Measurements from ENCODE around the gene LIM2.

Gene LIM2

GRCh38 chr19:51396175-51396574 is 8.4 kb upstream of the LIM2 start:
- no peak for DNase-seq (ENCODE audit: low read depth)

- DNase-seq (ENCODE audit: low read depth): peak; percentile 98
These were observed 6.5 kb upstream of the LIM2 start for GRCh38 chr19:51394050-51394836.

GRCh38 chr19:51392701-51393100 is 4.9 kb upstream of the LIM2 start:
- DNase-seq (ENCODE audit: low read depth): no peak

GRCh38 chr19:51391073-51391611 is 3.4 kb upstream of the LIM2 start:
- DNase-seq (ENCODE audit: low read depth): no peak

- no peak for DNase-seq (ENCODE audit: low read depth)
These were observed 1.4 kb upstream of the LIM2 start for GRCh38 chr19:51389143-51389542.

GRCh38 chr19:51386882-51387520 is 773 bp downstream of the LIM2 start:
- DNase-seq (ENCODE audit: low read depth): no peak

GRCh38 chr19:51382004-51382403 is 5.8 kb downstream of the LIM2 start:
- no peak for DNase-seq (ENCODE audit: low read depth)

GRCh38 chr19:51380379-51380778 is 7.4 kb downstream of the LIM2 start:
- no peak for DNase-seq (ENCODE audit: low read depth)

GRCh38 chr19:51377422-51377821 is 10.4 kb downstream of the LIM2 start:
- DNase-seq (ENCODE audit: low read depth): no peak

- DNase-seq (ENCODE audit: low read depth): no peak
These were observed 12.1 kb downstream of the LIM2 start for GRCh38 chr19:51375504-51376221.

GRCh38 chr19:51372649-51373504 is 14.9 kb downstream of the LIM2 start, which contains the start of gene NKG7:
Gene NKG7, minus strand, starts transcription at chr19:51372654. Its CDS starts 119 bp downstream, at chr19:51372535.
- no peak for DNase-seq (ENCODE audit: low read depth)

GRCh38 chr19:51372021-51372648 is 15.6 kb downstream of the LIM2 start:
- no peak for DNase-seq (ENCODE audit: low read depth)

- DNase-seq (ENCODE audit: low read depth): no peak
These were observed 16.5 kb downstream of the LIM2 start for GRCh38 chr19:51371186-51371690.

GRCh38 chr19:51370230-51370629 is 17.5 kb downstream of the LIM2 start:
- no peak for DNase-seq (ENCODE audit: low read depth)

- DNase-seq (ENCODE audit: low read depth): no peak
These were observed 19.1 kb downstream of the LIM2 start, which contains the start of gene CLDND2 for GRCh38 chr19:51368366-51369282. Gene CLDND2, minus strand, starts transcription at chr19:51369003. Its CDS starts 426 bp downstream, at chr19:51368577.

GRCh38 chr19:51367565-51368365 is 20.0 kb downstream of the LIM2 start:
- peak; percentile 99 for DNase-seq (ENCODE audit: low read depth)

- no peak for DNase-seq (ENCODE audit: low read depth)
These were observed 20.6 kb downstream of the LIM2 start for GRCh38 chr19:51367255-51367564.

GRCh38 chr19:51366389-51367254 is 21.2 kb downstream of the LIM2 start:
- peak; percentile 98 for DNase-seq (ENCODE audit: low read depth)

Measured in fibroblast of gingiva (primary cell).